IMR-90 (cell line): ENCODE data around the gene DAB1. TPM values are rescaled to one million over a fixed set of nuclear protein-coding genes. Genes with fewer than 3 reads are reported as not detected.

ENCODE experiments used
- ATAC-seq: fragments of 200-7000 bp; cut with Tn5 transposase; 2 replicates; pipeline ENCODE4 v1.9.1; 2020; ENCODE audit warnings: low read depth, mild to moderate bottlenecking, moderate library complexity
- BruUV-seq: library from RNA; stranded (reverse); fragments of 400-500 nt; replicated peaks from 2 replicates; lab custom pipeline; 2021; lab: Mats Ljungman, UMichigan
- CTCF ChIA-PET: fragments of 300-600 bp; formaldehyde crosslinking; extraction: SDS; loops from one replicate; lab custom pipeline; 2021; ENCODE audit warnings: antibody characterized with exemption; lab: Yijun Ruan, JAX
- POLR2A ChIA-PET: fragments of 300-600 bp; sonication (Branson Sonifier 250); formaldehyde crosslinking; loops from one replicate; lab custom pipeline; 2022; ENCODE audit warnings: antibody characterized with exemption; ENCODE audit not compliant: unreplicated experiment; lab: Charles Lee
- DNase-seq: peaks from one replicate; pipeline ENCODE4 v3.0.0; 2013
- H2AFZ ChIP-seq: replicated peaks from 2 replicates; pipeline ENCODE3; 2013; ENCODE audit warnings: low read length, mild to moderate bottlenecking; ENCODE audit not compliant: poor library complexity
- H2AK5ac ChIP-seq: 2 replicates; pipeline ENCODE4 v1.6.1; 2013; ENCODE audit warnings: low read depth, low read length, inconsistent platforms
- H2AK9ac ChIP-seq: replicated peaks from 2 replicates; pipeline ENCODE3; 2013; ENCODE audit warnings: mild to moderate bottlenecking, low read depth, low read length, moderate library complexity; ENCODE audit not compliant: poor library complexity
- H2BK120ac ChIP-seq: 2 replicates; pipeline ENCODE4 v1.6.1; 2013; ENCODE audit warnings: low read depth, low read length, inconsistent platforms
- H2BK15ac ChIP-seq: 3 replicates; pipeline ENCODE4 v1.6.1; 2013; ENCODE audit warnings: low read depth, low read length, inconsistent platforms
- H2BK20ac ChIP-seq: 2 replicates; pipeline ENCODE4 v1.6.1; 2013; ENCODE audit warnings: low read depth, mild to moderate bottlenecking, inconsistent platforms, low read length, moderate library complexity
- H2BK5ac ChIP-seq: 2 replicates; pipeline ENCODE4 v1.6.1; 2013; ENCODE audit warnings: mild to moderate bottlenecking, low read depth, low read length, inconsistent platforms; ENCODE audit not compliant: poor library complexity, severe bottlenecking
- H3K14ac ChIP-seq: replicated peaks from 2 replicates; pipeline ENCODE4 v1.6.1; 2013; ENCODE audit warnings: low read depth, low read length, inconsistent platforms
- H3K18ac ChIP-seq: 2 replicates; pipeline ENCODE4 v1.6.1; 2013; ENCODE audit warnings: low read depth, low read length, control low read depth
- H3K23ac ChIP-seq: 2 replicates; pipeline ENCODE4 v1.6.1; 2013; ENCODE audit warnings: low read depth, low read length, inconsistent platforms
- H3K27ac ChIP-seq: 2 replicates; pipeline ENCODE4 v1.5.1; 2013; ENCODE audit warnings: mild to moderate bottlenecking, control low read depth, low read length; ENCODE audit not compliant: insufficient read depth
- H3K27me3 ChIP-seq: 2 replicates; pipeline ENCODE4 v1.6.1; 2013; ENCODE audit warnings: low read length; ENCODE audit not compliant: control insufficient read depth, insufficient read depth
- H3K36me3 ChIP-seq: 2 replicates; pipeline ENCODE4 v1.6.1; 2013; ENCODE audit warnings: low read length, mixed read lengths; ENCODE audit not compliant: control insufficient read depth, insufficient read depth
- H3K4ac ChIP-seq: 2 replicates; pipeline ENCODE4 v1.6.1; 2013; ENCODE audit warnings: low read depth, low read length, inconsistent platforms
- H3K4me1 ChIP-seq: 2 replicates; pipeline ENCODE4 v1.6.1; 2013; ENCODE audit warnings: low read length, mixed read lengths; ENCODE audit not compliant: control insufficient read depth, insufficient read depth
- H3K4me2 ChIP-seq: 2 replicates; pipeline ENCODE4 v1.6.1; 2013; ENCODE audit warnings: low read depth, mild to moderate bottlenecking, control low read depth, low read length, moderate library complexity
- H3K4me3 ChIP-seq: 2 replicates; pipeline ENCODE4 v1.5.1; 2013; ENCODE audit warnings: low read depth, mild to moderate bottlenecking, control low read depth, low read length, moderate library complexity; ENCODE audit not compliant: insufficient read depth
- H3K56ac ChIP-seq: 2 replicates; pipeline ENCODE4 v1.6.1; 2013; ENCODE audit warnings: low read length, inconsistent platforms; ENCODE audit not compliant: insufficient read depth; ENCODE audit errors: extremely low read depth
- H3K79me1 ChIP-seq, 2 experiments: 2 replicates each; pipeline ENCODE4 v1.6.1; 2013; ENCODE audit warnings: low read length in 2 of 2, inconsistent platforms in 1 of 2, low read depth in 1 of 2
- H3K9ac ChIP-seq: 2 replicates; pipeline ENCODE4 v1.6.1; 2013; ENCODE audit warnings: low read depth, low read length, control low read depth
- H3K9me1 ChIP-seq: 2 replicates; pipeline ENCODE4 v1.6.1; 2013; ENCODE audit warnings: low read length, inconsistent platforms; ENCODE audit not compliant: insufficient read depth
- H3K9me3 ChIP-seq: 2 replicates; pipeline ENCODE4 v1.6.1; 2013; ENCODE audit warnings: low read length; ENCODE audit not compliant: control insufficient read depth, insufficient read depth
- H4K20me1 ChIP-seq: 2 replicates; pipeline ENCODE4 v1.6.1; 2013; ENCODE audit warnings: low read length, inconsistent platforms; ENCODE audit not compliant: insufficient read depth
- H4K5ac ChIP-seq: 2 replicates; pipeline ENCODE4 v1.6.1; 2013; ENCODE audit warnings: mild to moderate bottlenecking, low read depth, low read length, control low read depth
- H4K8ac ChIP-seq, 2 experiments: 2 replicates each; pipeline ENCODE4 v1.6.1; 2013; ENCODE audit warnings: low read depth in 2 of 2, low read length in 2 of 2, control low read depth in 1 of 2, inconsistent platforms in 1 of 2
- H4K91ac ChIP-seq: 2 replicates; pipeline ENCODE4 v1.6.1; 2013; ENCODE audit warnings: low read depth, low read length, inconsistent platforms; ENCODE audit not compliant: insufficient read depth
- CEBPB ChIP-seq: IDR thresholded peaks from 2 replicates; pipeline ENCODE4 v1.6.1; 2012; ENCODE audit warnings: low read depth, low read length, improper control_type of control experiment
- FOS ChIP-seq: fragments of 150-350 bp; IDR thresholded peaks from 2 replicates; pipeline ENCODE4 v1.6.1; 2016; ENCODE audit warnings: low read depth, low read length
- MAZ ChIP-seq: IDR thresholded peaks from 2 replicates; pipeline ENCODE4 v1.6.1; 2012; ENCODE audit warnings: low read depth, mild to moderate bottlenecking, low read length, improper control_type of control experiment, moderate library complexity, borderline replicate concordance
- MXI1 ChIP-seq: IDR thresholded peaks from 2 replicates; pipeline ENCODE4 v1.6.1; 2012; ENCODE audit warnings: low read depth, mild to moderate bottlenecking, low read length, moderate library complexity, borderline replicate concordance
- NFE2L2 ChIP-seq: fragments of 150-350 bp; IDR thresholded peaks from 2 replicates; pipeline ENCODE4 v1.6.1; 2016; ENCODE audit warnings: low read depth, mild to moderate bottlenecking, low read length
- POLR2A ChIP-seq: IDR thresholded peaks from 2 replicates; pipeline ENCODE4 v1.6.1; 2012; ENCODE audit warnings: mild to moderate bottlenecking, low read depth, low read length
- RAD21 ChIP-seq: IDR thresholded peaks from 2 replicates; pipeline ENCODE4 v1.6.1; 2012; ENCODE audit warnings: low read length, improper control_type of control experiment
- RCOR1 ChIP-seq: IDR thresholded peaks from 2 replicates; pipeline ENCODE4 v1.6.1; 2012; ENCODE audit warnings: mild to moderate bottlenecking, low read length, improper control_type of control experiment; ENCODE audit not compliant: insufficient replicate concordance
- RFX5 ChIP-seq: IDR thresholded peaks from 2 replicates; pipeline ENCODE4 v1.8.0; 2012; ENCODE audit warnings: low read depth, mild to moderate bottlenecking, low read length, moderate library complexity
- WGBS, 2 experiments: methylation state at CpG; one replicate each; pipeline versions ENCODE4 v1.1.5 to v1.1.7; 2013; ENCODE audit warnings: missing lambda C conversion rate in 2 of 2; ENCODE audit not compliant: insufficient read length in 1 of 2; ENCODE audit errors: extremely low coverage in 2 of 2; 5-methylcytosine and 5-hydroxymethylcytosine counted together
- dilution Hi-C: fragments of 300-500 bp; cut with HindIII; formaldehyde crosslinking; loops from one replicate; pipeline ENCODE4 v1.14.3; 2018; ENCODE audit warnings: low sequenced_read_pairs; ENCODE audit not compliant: unreplicated experiment
- in situ Hi-C: fragments of 300-500 bp; cut with MboI; formaldehyde crosslinking; loops from 3 replicates; pipeline ENCODE4 v1.14.3; 2019; ENCODE audit warnings: low sequenced_read_pairs, inconsistent platforms, mixed read lengths
- intact Hi-C: fragments of 100-400 bp; cut with micrococcal nuclease; formaldehyde crosslinking; loops from 2 replicates; pipeline ENCODE4 v1.10.0; 2022
- polyA plus RNA-seq, 3 experiments: library from polyadenylated mRNA; depleted of rRNA; stranded (reverse); fragments of >200 nt; gene quantifications; 2 replicates each; pipeline ENCODE4 v1.2.3, GENCODE V29; 2012; ENCODE audit warnings: low replicate concordance in 1 of 3
- total RNA-seq: library from RNA; depleted of rRNA; stranded (reverse); fragments of >200 nt; gene quantifications from 2 replicates; pipeline ENCODE4 v1.2.3, GENCODE V29; 2012
- TF ChIP-seq, protein P1 (sequence below): fragments of 150-350 bp; IDR thresholded peaks from 2 replicates; pipeline ENCODE4 v1.6.1; 2017; ENCODE audit warnings: mild to moderate bottlenecking, antibody characterized with exemption, low read length, low read depth
- TF ChIP-seq, protein P2 (sequence below): conservative IDR thresholded peaks from 2 replicates; pipeline ENCODE4 v1.5.1; 2012; ENCODE audit warnings: mild to moderate bottlenecking, low read depth, low read length, improper control_type of control experiment

DAB1 gene
- total and polyA plus RNA-seq, 2 of the 4 experiments (the other 2 are of a cell fraction), result 0.18 to 0.41 TPM

DNA sequence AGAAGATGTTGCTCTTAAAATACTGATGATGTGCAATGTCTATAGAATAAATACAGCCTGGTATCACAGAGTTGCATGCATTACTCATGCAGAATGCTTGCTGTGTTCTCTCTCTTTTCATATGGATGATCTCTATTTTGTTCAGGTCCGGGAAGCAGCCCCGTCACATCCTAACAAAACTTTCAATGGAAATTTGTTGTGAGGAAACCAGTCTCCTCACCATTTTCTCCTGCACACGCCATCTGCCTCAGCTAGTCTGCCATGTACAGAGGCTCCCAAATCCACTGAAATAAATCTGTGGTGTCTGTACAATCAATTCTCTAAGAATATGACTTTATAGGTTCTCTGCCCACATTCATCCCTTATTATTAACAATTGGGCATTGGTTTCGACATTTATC, 42.4 kb downstream of the DAB1 start:
- no peak overlapping the region for H2BK120ac ChIP-seq
- H2BK15ac ChIP-seq, result no peak overlapping the region
- dilution Hi-C loops, result no loop called here
- no peak overlapping the region for H3K4me3 ChIP-seq
- no peak overlapping the region for H4K5ac ChIP-seq
- no peak overlapping the region for H2AK9ac ChIP-seq
- H2AFZ ChIP-seq, result no peak overlapping the region
- no peak overlapping the region for H2BK20ac ChIP-seq
- H3K79me1 ChIP-seq, result no peaks in the 10 kb centered on the region
- no peaks in the 10 kb centered on the region for H4K20me1 ChIP-seq
- no peaks in the 10 kb centered on the region for H3K9me1 ChIP-seq
- CTCF ChIA-PET, result no interaction called here
- no CpG with 5 or more reads among the region's 4 CpGs for WGBS, 2 experiments
- no peak for ATAC-seq
- no peak overlapping the region for H2AK5ac ChIP-seq
- no peak overlapping the region for H3K27ac ChIP-seq
- H2BK5ac ChIP-seq, result no peak overlapping the region
- H3K9me3 ChIP-seq, result no peaks in the 10 kb centered on the region
- H4K91ac ChIP-seq, result no peak overlapping the region
- no peaks in the 10 kb centered on the region for H3K27me3 ChIP-seq
- in situ Hi-C loops, result no loop called here
- no peak overlapping the region for H3K56ac ChIP-seq
- POLR2A ChIA-PET, result no interaction called here
- H3K36me3 ChIP-seq, result no peaks in the 10 kb centered on the region
- no peak overlapping the region for H3K23ac ChIP-seq
- intact Hi-C loops, result no loop called here
- no peak overlapping the region for H3K18ac ChIP-seq
- H4K8ac ChIP-seq, result no peak overlapping the region
- no peak for DNase-seq
- H3K14ac ChIP-seq, result no peak overlapping the region
- BruUV-seq, result no TSS peak
- no peaks in the 10 kb centered on the region for H3K4me1 ChIP-seq
- no peak overlapping the region for H3K4ac ChIP-seq
- H3K9ac ChIP-seq, result no peak overlapping the region
- TF ChIP-seq MXI1, result no peak
- TF ChIP-seq CEBPB, result no peak
- TF ChIP-seq, protein P1, sequence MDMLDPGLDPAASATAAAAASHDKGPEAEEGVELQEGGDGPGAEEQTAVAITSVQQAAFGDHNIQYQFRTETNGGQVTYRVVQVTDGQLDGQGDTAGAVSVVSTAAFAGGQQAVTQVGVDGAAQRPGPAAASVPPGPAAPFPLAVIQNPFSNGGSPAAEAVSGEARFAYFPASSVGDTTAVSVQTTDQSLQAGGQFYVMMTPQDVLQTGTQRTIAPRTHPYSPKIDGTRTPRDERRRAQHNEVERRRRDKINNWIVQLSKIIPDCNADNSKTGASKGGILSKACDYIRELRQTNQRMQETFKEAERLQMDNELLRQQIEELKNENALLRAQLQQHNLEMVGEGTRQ, result no peak
- no peak for TF ChIP-seq RFX5
- TF ChIP-seq RCOR1, result no peak
- TF ChIP-seq NFE2L2, result no peak
- no peak for TF ChIP-seq POLR2A
- no peak for TF ChIP-seq MAZ
- TF ChIP-seq, protein P2, sequence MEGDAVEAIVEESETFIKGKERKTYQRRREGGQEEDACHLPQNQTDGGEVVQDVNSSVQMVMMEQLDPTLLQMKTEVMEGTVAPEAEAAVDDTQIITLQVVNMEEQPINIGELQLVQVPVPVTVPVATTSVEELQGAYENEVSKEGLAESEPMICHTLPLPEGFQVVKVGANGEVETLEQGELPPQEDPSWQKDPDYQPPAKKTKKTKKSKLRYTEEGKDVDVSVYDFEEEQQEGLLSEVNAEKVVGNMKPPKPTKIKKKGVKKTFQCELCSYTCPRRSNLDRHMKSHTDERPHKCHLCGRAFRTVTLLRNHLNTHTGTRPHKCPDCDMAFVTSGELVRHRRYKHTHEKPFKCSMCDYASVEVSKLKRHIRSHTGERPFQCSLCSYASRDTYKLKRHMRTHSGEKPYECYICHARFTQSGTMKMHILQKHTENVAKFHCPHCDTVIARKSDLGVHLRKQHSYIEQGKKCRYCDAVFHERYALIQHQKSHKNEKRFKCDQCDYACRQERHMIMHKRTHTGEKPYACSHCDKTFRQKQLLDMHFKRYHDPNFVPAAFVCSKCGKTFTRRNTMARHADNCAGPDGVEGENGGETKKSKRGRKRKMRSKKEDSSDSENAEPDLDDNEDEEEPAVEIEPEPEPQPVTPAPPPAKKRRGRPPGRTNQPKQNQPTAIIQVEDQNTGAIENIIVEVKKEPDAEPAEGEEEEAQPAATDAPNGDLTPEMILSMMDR, result no peak
- no peak for TF ChIP-seq RAD21
- TF ChIP-seq FOS, result no peak
- H3K4me2 ChIP-seq, result no peak overlapping the region
